DND-41 (cell line): ENCODE results near the gene ROCK1.

Source experiments
- ATAC-seq: fragments of 200-7000 bp; cut with Tn5 transposase; 3 replicates; pipeline ENCODE4 v1.9.1; 2021; ENCODE audit warnings: low read depth; ENCODE audit not compliant: insufficient read depth
- DNase-seq: peaks from one replicate; pipeline ENCODE4 v3.0.0-alpha.2; 2020
- H2AFZ ChIP-seq: 2 replicates; pipeline ENCODE4 v1.6.0; 2012; ENCODE audit warnings: low read depth, low read length
- H3K27ac ChIP-seq: 2 replicates; pipeline ENCODE4 v1.5.1; 2012; ENCODE audit warnings: low read length, inconsistent platforms
- H3K27me3 ChIP-seq: fragments of 200-600 bp; sonication (generic); 2 replicates; pipeline ENCODE4 v1.6.0; 2012; ENCODE audit warnings: low read length, mild to moderate bottlenecking, inconsistent platforms; ENCODE audit not compliant: insufficient read depth, poor library complexity
- H3K36me3 ChIP-seq: 2 replicates; pipeline ENCODE4 v1.5.1; 2012; ENCODE audit warnings: low read length, inconsistent platforms; ENCODE audit not compliant: insufficient read depth
- H3K4me1 ChIP-seq: 2 replicates; pipeline ENCODE4 v1.5.1; 2012; ENCODE audit warnings: mild to moderate bottlenecking, low read length; ENCODE audit not compliant: insufficient read depth
- H3K4me2 ChIP-seq: 2 replicates; pipeline ENCODE4 v1.6.0; 2012; ENCODE audit warnings: mild to moderate bottlenecking, moderate library complexity, low read length, inconsistent platforms; ENCODE audit not compliant: insufficient read depth
- H3K4me3 ChIP-seq, 2 experiments: fragments of 200-600 bp in 1 of 2; shearing (Covaris generic) in 1 of 2; 2 replicates each; pipeline ENCODE4 v1.5.1; 2012 to 2016; ENCODE audit warnings: inconsistent platforms in 2 of 2, low read length in 2 of 2, mild to moderate bottlenecking in 2 of 2, low read depth in 1 of 2, moderate library complexity in 1 of 2
- H3K79me2 ChIP-seq: 2 replicates; pipeline ENCODE4 v1.6.0; 2012; ENCODE audit warnings: low read length, inconsistent platforms; ENCODE audit not compliant: insufficient read depth
- H3K9ac ChIP-seq: 2 replicates; pipeline ENCODE4 v1.6.0; 2012; ENCODE audit warnings: low read depth, mild to moderate bottlenecking, inconsistent platforms, low read length, moderate library complexity
- H3K9me3 ChIP-seq: 2 replicates; pipeline ENCODE4 v1.5.1; 2012; ENCODE audit warnings: low read length, moderate library complexity, mild to moderate bottlenecking, inconsistent platforms; ENCODE audit not compliant: insufficient read depth, severe bottlenecking
- H4K20me1 ChIP-seq: 2 replicates; pipeline ENCODE4 v1.6.0; 2012; ENCODE audit warnings: low read length; ENCODE audit not compliant: insufficient read depth
- EZH2 ChIP-seq: IDR thresholded peaks from 3 replicates; pipeline ENCODE4 v1.6.1; 2012; ENCODE audit warnings: borderline replicate concordance, low read depth, mild to moderate bottlenecking, moderate library complexity, low read length, inconsistent platforms; ENCODE audit not compliant: severe bottlenecking
- TF ChIP-seq, protein P1 (sequence below): IDR thresholded peaks from 2 replicates; pipeline ENCODE4 v1.5.1; 2012; ENCODE audit warnings: borderline replicate concordance, low read length, moderate library complexity, mild to moderate bottlenecking; ENCODE audit not compliant: poor library complexity, severe bottlenecking; ENCODE audit errors: extremely low read depth

The ROCK1 gene

GRCh38 chr18:21052385-21052784, 59.2 kb downstream of the ROCK1 start:
- H4K20me1 ChIP-seq = peaks cover 45% of the 10 kb centered on the region

DNA sequence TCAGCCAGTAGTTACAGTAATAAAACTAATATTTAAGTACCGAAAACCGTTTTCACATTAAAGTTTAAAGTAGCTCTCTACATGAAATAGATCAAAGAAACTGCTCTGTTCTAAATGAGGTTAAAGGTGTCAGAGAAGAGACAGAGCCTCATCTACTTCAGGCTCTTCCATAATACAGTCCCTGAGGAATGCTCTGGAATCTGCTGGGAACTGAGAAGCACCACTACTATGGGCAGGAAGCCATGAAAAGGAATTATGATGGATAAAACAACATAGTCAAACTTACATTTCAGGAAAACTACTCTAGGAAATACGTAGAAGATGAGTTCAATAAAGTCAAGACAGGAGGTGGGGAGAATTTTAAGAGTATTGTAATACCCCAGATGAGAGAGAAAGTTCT, 60.0 kb downstream of the ROCK1 start:
- H3K27me3 ChIP-seq = no peaks in the 10 kb centered on the region
- peaks cover 10% of the 10 kb centered on the region for H3K36me3 ChIP-seq
- H3K9me3 ChIP-seq = no peaks in the 10 kb centered on the region
- no peak overlapping the region for H3K27ac ChIP-seq
- TF ChIP-seq, protein P1, sequence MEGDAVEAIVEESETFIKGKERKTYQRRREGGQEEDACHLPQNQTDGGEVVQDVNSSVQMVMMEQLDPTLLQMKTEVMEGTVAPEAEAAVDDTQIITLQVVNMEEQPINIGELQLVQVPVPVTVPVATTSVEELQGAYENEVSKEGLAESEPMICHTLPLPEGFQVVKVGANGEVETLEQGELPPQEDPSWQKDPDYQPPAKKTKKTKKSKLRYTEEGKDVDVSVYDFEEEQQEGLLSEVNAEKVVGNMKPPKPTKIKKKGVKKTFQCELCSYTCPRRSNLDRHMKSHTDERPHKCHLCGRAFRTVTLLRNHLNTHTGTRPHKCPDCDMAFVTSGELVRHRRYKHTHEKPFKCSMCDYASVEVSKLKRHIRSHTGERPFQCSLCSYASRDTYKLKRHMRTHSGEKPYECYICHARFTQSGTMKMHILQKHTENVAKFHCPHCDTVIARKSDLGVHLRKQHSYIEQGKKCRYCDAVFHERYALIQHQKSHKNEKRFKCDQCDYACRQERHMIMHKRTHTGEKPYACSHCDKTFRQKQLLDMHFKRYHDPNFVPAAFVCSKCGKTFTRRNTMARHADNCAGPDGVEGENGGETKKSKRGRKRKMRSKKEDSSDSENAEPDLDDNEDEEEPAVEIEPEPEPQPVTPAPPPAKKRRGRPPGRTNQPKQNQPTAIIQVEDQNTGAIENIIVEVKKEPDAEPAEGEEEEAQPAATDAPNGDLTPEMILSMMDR = no peak
- no peak for TF ChIP-seq EZH2
- H2AFZ ChIP-seq = no peak overlapping the region
- no peak overlapping the region for H3K4me3 ChIP-seq
- no peak for DNase-seq
- peaks cover 73% of the 10 kb centered on the region for H3K79me2 ChIP-seq
- H3K4me2 ChIP-seq = no peak overlapping the region
- no peak for ATAC-seq
- no peak overlapping the region for H3K9ac ChIP-seq
- H3K4me1 ChIP-seq = no peaks in the 10 kb centered on the region
- peaks cover 40% of the 10 kb centered on the region for H4K20me1 ChIP-seq

More at GRCh38 chr18:21052385-21052784, 59.2 kb downstream of the ROCK1 start:
- Histone ChIP-seq H3K4me3 (no peak overlapping the region), H3K9me3 (no peaks in the 10 kb centered on the region), H3K9ac (no peak overlapping the region), H3K79me2 (peaks cover 80% of the 10 kb centered on the region), H3K4me2 (no peak overlapping the region), H3K27me3 (no peaks in the 10 kb centered on the region), H3K4me1 (no peaks in the 10 kb centered on the region), H3K27ac (no peak overlapping the region), H2AFZ (no peak overlapping the region), H3K36me3 (peaks cover 5% of the 10 kb centered on the region)
- TF ChIP-seq, protein P1 = no peak
- TF ChIP-seq EZH2 = no peak
- ATAC-seq (no peak), DNase-seq (no peak)

GRCh38 chr18:21049306-21049705, 62.3 kb downstream of the ROCK1 start:
- Histone ChIP-seq H2AFZ (no peak overlapping the region), H3K4me1 (no peaks in the 10 kb centered on the region), H3K27me3 (no peaks in the 10 kb centered on the region), H3K27ac (no peak overlapping the region), H3K4me2 (no peak overlapping the region), H3K4me3 (no peak overlapping the region), H3K9ac (no peak overlapping the region), H3K79me2 (peaks cover 50% of the 10 kb centered on the region), H4K20me1 (peaks cover 22% of the 10 kb centered on the region), H3K36me3 (peaks cover 26% of the 10 kb centered on the region), H3K9me3 (no peaks in the 10 kb centered on the region)
- DNase-seq = no peak
- ATAC-seq = no peak
- no peak for TF ChIP-seq EZH2
- TF ChIP-seq, protein P1 = no peak

DNA sequence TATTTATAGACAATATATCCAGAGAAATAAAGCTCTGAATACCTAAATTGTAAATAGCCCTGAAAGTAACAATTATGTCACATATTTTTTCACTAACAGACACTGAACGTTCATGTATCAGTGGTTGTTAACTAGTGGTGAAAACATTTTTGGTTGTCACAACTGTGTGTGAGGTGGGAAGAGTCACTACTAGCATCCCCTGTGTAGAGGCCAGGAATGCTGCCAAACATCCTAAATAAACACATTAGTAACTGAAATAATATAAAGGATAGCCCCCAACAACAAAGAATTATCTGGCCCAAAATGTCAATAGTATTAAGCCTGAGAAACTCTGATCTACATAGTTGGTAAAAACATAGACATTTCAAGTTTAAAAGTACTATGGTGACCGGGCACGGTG, 64.5 kb downstream of the ROCK1 start:
- no peak for TF ChIP-seq EZH2
- TF ChIP-seq, protein P1 = no peak
- no peak overlapping the region for H2AFZ ChIP-seq
- H4K20me1 ChIP-seq = peaks cover 8% of the 10 kb centered on the region
- peaks cover 30% of the 10 kb centered on the region for H3K79me2 ChIP-seq
- H3K27me3 ChIP-seq = no peaks in the 10 kb centered on the region
- no peak overlapping the region for H3K4me3 ChIP-seq
- H3K4me2 ChIP-seq = no peak overlapping the region
- H3K4me1 ChIP-seq = no peaks in the 10 kb centered on the region
- DNase-seq (no peak), ATAC-seq (no peak)
- H3K27ac ChIP-seq = no peak overlapping the region
- H3K36me3 ChIP-seq = peaks cover 37% of the 10 kb centered on the region
- H3K9ac ChIP-seq = no peak overlapping the region
- H3K9me3 ChIP-seq = no peaks in the 10 kb centered on the region
